PC-3 (cell line): ENCODE results near the gene BOLA3. TPM values are rescaled to one million over a fixed set of nuclear protein-coding genes. Genes with fewer than 3 reads are reported as not detected.

Experiments
- ATAC-seq: fragments of 200-7000 bp; cut with Tn5 transposase; 2 replicates; pipeline ENCODE4 v1.9.1; 2020; ENCODE audit warnings: mild to moderate bottlenecking, moderate library complexity
- BruUV-seq: library from RNA; stranded (reverse); fragments of 400-500 nt; replicated peaks from 2 replicates; lab custom pipeline; 2021; lab: Mats Ljungman, UMichigan
- CTCF ChIA-PET: fragments of 300-600 bp; sonication (Branson Sonifier 250); formaldehyde crosslinking; loops from one replicate; lab custom pipeline; 2022; ENCODE audit warnings: antibody characterized with exemption; lab: Charles Lee
- POLR2A ChIA-PET: fragments of 300-600 bp; sonication (Branson Sonifier 250); formaldehyde crosslinking; loops from one replicate; lab custom pipeline; 2022; ENCODE audit warnings: antibody characterized with exemption; ENCODE audit not compliant: unreplicated experiment; lab: Charles Lee
- DNase-seq: peaks from one replicate; pipeline ENCODE4 v3.0.0-alpha.2; 2015
- H2AFZ ChIP-seq: fragments of 300-600 bp; sonication (generic); 2 replicates; pipeline ENCODE4 v1.6.0; 2016; ENCODE audit warnings: antibody characterized with exemption, low read length
- H3F3A ChIP-seq: fragments of 300-600 bp; sonication (generic); one replicate; pipeline ENCODE4 v1.6.0; 2017; ENCODE audit warnings: antibody characterized with exemption, low read length, control low read depth, mild to moderate bottlenecking; ENCODE audit not compliant: unreplicated experiment
- H3K27ac ChIP-seq: fragments of 300-600 bp; sonication (generic); 2 replicates; pipeline ENCODE4 v1.5.1; 2016; ENCODE audit warnings: mild to moderate bottlenecking, low read length
- H3K27me3 ChIP-seq: fragments of 300-600 bp; sonication (generic); 2 replicates; pipeline ENCODE4 v1.6.1; 2016; ENCODE audit warnings: low read length, mixed read lengths
- H3K36me3 ChIP-seq: fragments of 300-600 bp; sonication (generic); 2 replicates; pipeline ENCODE4 v1.6.1; 2016; ENCODE audit warnings: low read depth, mixed run types, low read length, mixed read lengths
- H3K4me1 ChIP-seq: fragments of 300-600 bp; sonication (generic); 2 replicates; pipeline ENCODE4 v1.5.1; 2016; ENCODE audit warnings: low read length; ENCODE audit not compliant: insufficient read depth
- H3K4me2 ChIP-seq: fragments of 300-600 bp; sonication (generic); 2 replicates; pipeline ENCODE4 v1.6.0; 2016; ENCODE audit warnings: low read length
- H3K4me3 ChIP-seq: fragments of 300-600 bp; sonication (generic); 2 replicates; pipeline ENCODE4 v1.5.1; 2016; ENCODE audit warnings: mild to moderate bottlenecking, low read length, mixed read lengths
- H3K79me2 ChIP-seq: fragments of 300-600 bp; sonication (generic); 2 replicates; pipeline ENCODE4 v1.6.1; 2017; ENCODE audit warnings: low read length, mixed read lengths
- H3K9ac ChIP-seq: fragments of 300-600 bp; sonication (generic); 2 replicates; pipeline ENCODE4 v1.6.0; 2016; ENCODE audit warnings: mild to moderate bottlenecking, low read length
- H3K9me2 ChIP-seq: fragments of 300-600 bp; sonication (generic); replicated peaks from 2 replicates; pipeline ENCODE4 v1.6.1; 2016; ENCODE audit warnings: mixed run types, low read length, mixed read lengths
- H3K9me3 ChIP-seq: fragments of 300-600 bp; sonication (generic); 2 replicates; pipeline ENCODE4 v1.6.1; 2016; ENCODE audit warnings: low read length, mixed read lengths
- H4K20me1 ChIP-seq: fragments of 300-600 bp; sonication (generic); 2 replicates; pipeline ENCODE4 v1.6.1; 2016; ENCODE audit warnings: low read length, mixed read lengths
- CTCF ChIP-seq: fragments of 300-600 bp; sonication (generic); conservative IDR thresholded peaks from 2 replicates; pipeline ENCODE4 v1.5.1; 2017; ENCODE audit warnings: antibody characterized with exemption, low read depth, mild to moderate bottlenecking, low read length
- EZH2 ChIP-seq: fragments of 300-600 bp; sonication (generic); IDR thresholded peaks from one replicate; pipeline ENCODE4 v1.6.1; 2017; ENCODE audit warnings: antibody characterized with exemption, mild to moderate bottlenecking, low read length; ENCODE audit not compliant: unreplicated experiment
- EZH2phosphoT487 ChIP-seq: fragments of 300-600 bp; sonication (generic); IDR thresholded peaks from 2 replicates; pipeline ENCODE4 v1.6.1; 2018; ENCODE audit warnings: mild to moderate bottlenecking, antibody characterized with exemption, low read length, borderline replicate concordance
- intact Hi-C: fragments of 100-400 bp; cut with micrococcal nuclease; formaldehyde crosslinking; loops from 2 replicates; pipeline ENCODE4 v1.9.0; 2023
- total RNA-seq: library from RNA; depleted of rRNA; stranded (reverse); fragments of >200 nt; gene quantifications from 2 replicates; pipeline ENCODE4 v1.2.3, GENCODE V29; 2014

Gene BOLA3
- total RNA-seq, 1 experiment from 2014 or later, result 104 TPM

DNA sequence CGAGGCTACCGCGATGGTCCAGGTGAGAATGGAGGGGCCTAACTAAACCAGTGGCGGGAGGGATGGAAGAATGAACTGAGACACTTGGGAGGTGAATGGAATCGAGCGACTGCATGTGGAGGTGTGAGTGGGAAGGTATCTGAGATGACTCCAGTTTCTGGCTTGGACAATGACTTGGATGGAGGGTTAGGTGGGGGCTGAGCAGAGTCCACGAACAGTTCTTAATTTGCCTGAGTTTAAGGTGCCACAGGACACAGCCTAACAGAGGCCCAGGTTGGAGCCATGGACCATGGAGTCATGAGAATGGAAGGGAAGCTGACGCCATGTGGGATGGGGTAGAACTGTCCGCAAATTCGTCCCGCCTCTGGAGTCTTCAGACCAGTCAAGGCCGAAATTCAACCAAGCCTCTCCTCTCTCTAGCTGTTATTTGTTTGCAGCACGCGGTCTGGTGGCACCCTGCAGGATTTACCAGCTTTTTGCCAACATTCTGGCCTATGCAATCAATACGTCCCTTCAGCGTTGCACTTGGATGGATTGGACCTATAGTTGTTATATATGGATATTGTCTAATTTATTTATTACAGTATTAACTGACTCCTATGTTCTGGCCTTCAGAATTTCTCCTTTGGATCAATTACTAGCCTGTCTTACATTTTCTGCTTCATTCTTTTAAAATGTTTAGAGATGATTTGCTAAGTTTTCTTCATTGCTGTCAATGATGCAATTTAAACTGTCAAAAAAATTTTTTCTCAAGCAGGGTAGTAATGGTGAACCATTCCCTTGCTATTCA lies 940 bp upstream of the BOLA3 start:
- Histone ChIP-seq H3K27me3 (no peaks in the 10 kb centered on the region), H3K9me3 (no peaks in the 10 kb centered on the region), H3K27ac (no peak overlapping the region), H3K4me3 (peak overlapping the region; percentile 99), H2AFZ (peak overlapping the region; percentile 95), H3F3A (peaks cover 6% of the 10 kb centered on the region), H3K9me2 (no peaks in the 10 kb centered on the region), H3K9ac (no peak overlapping the region), H3K4me1 (peaks cover 13% of the 10 kb centered on the region), H3K36me3 (0 out of 2 replicates have a peak, but pooled peaks cover 9% of the 10 kb centered on the region), H3K79me2 (peaks cover 16% of the 10 kb centered on the region), H4K20me1 (no peaks in the 10 kb centered on the region), H3K4me2 (peak overlapping the region; percentile 95)
- DNase-seq, result no peak
- intact Hi-C loops, result no loop called here
- CTCF ChIA-PET, result no interaction called here
- TF ChIP-seq EZH2 (no peak), EZH2phosphoT487 (no peak), CTCF (no peak)
- BruUV-seq, result no TSS peak
- ATAC-seq, result no peak
- POLR2A ChIA-PET, result no interaction called here

DNA sequence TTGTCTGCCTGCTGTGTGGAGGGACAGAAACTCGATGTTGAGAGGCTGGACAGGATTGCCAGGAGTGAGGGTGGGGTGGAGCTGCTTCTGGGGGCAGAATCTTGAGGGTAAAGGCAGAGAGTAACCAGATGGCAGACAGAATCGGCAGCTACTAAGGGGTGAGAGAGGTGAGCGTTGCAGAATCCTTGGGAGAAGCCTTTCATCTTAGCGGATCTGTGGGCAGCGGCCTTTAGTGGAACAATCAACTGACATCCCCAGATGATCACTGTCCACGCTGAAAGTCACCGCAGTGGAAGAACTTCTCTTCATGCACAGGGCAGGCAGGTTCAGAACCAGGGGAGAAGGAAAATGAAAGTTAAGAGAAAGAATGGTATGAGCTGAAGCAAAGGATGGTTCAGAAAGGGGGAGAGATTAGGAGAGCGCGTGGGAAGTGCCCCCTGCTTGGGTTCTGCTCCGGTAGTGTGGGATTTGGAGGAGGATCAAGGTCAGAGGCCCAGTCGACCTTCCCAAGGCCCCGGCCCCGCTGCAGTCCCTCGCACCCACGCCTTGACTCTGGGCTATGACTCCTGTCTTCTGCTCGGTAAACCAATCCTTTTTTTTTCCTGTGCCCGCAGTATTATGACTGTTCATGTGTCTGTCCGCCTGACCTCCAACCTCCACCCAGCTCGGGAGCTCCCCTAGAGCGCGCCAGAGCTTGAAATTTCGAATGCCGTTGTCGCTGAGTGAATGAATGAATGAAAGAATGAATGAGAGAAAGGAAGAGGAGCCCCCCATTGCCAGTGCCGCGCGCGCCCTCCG lies 584 bp downstream of the BOLA3 start:
- Histone ChIP-seq H3K36me3 (0 out of 2 replicates have a peak, but pooled peaks cover 9% of the 10 kb centered on the region), H3K27ac (peak overlapping the region; percentile 13; the same call in 1 of the 2 replicates), H3K4me3 (peak overlapping the region; percentile 99), H2AFZ (peak overlapping the region; percentile 95), H3K79me2 (peaks cover 16% of the 10 kb centered on the region), H4K20me1 (no peaks in the 10 kb centered on the region), H3K9ac (peak overlapping the region; percentile 94), H3K27me3 (no peaks in the 10 kb centered on the region), H3K9me2 (no peaks in the 10 kb centered on the region), H3F3A (peaks cover 6% of the 10 kb centered on the region), H3K9me3 (no peaks in the 10 kb centered on the region), H3K4me2 (peak overlapping the region; percentile 95), H3K4me1 (peaks cover 13% of the 10 kb centered on the region)
- intact Hi-C loops, result no loop called here
- POLR2A ChIA-PET, result no interaction called here
- ATAC-seq (peak; percentile 19), DNase-seq (peak; percentile 27)
- TF ChIP-seq CTCF, result no peak
- CTCF ChIA-PET, result interaction anchor here (0.6 to 1.0 kb wide), 3 partner anchors 27 to 74 kb away, joined by 3 read pairs; partner anchors contain the start of gene MTHFD2
- BruUV-seq, result TSS peak; percentile 37
